Psoas muscle (tissue), 8 donors: Measurements from ENCODE around the gene HMOX1. TPM values are rescaled to one million over a fixed set of nuclear protein-coding genes. Genes with fewer than 3 reads are reported as not detected.

ENCODE experiments used
- ATAC-seq, 4 donors: fragments of 200-7000 bp; cut with Tn5 transposase; one replicate each; pipeline ENCODE4 v1.9.1; 2020; ENCODE audit warnings: moderate library complexity in 3 of 4, mild to moderate bottlenecking in 2 of 4
- DNase-seq, 2 donors: peaks; one replicate each; pipeline ENCODE4 v3.0.0-alpha.2; 2020
- H3K27ac ChIP-seq: fragments of 200-600 bp; one replicate; pipeline ENCODE4 v1.8.0; 2022
- H3K27me3 ChIP-seq, 3 donors: fragments of 200-600 bp in 1 of 3; one replicate each; pipeline versions ENCODE4 v1.6.1 to v1.8.0; 2013 to 2022; ENCODE audit warnings: low read length in 2 of 3, mild to moderate bottlenecking in 2 of 3, moderate library complexity in 1 of 3; ENCODE audit not compliant: insufficient read depth in 3 of 3
- H3K36me3 ChIP-seq, 2 donors: fragments of 200-600 bp in 1 of 2; one replicate each; pipeline versions ENCODE4 v1.6.1 to v1.8.0; 2013 to 2022; ENCODE audit warnings: low read depth in 1 of 2, mild to moderate bottlenecking in 1 of 2, moderate library complexity in 1 of 2; ENCODE audit not compliant: insufficient read depth in 1 of 2
- H3K4me1 ChIP-seq: fragments of 200-600 bp; one replicate; pipeline ENCODE4 v1.8.0; 2022
- H3K4me3 ChIP-seq: fragments of 200-600 bp; one replicate; pipeline ENCODE4 v1.8.0; 2022; ENCODE audit warnings: mild to moderate bottlenecking
- H3K9me3 ChIP-seq: fragments of 200-600 bp; one replicate; pipeline ENCODE4 v1.8.0; 2022
- CTCF ChIP-seq: fragments of 200-600 bp; IDR thresholded peaks from one replicate; pipeline ENCODE4 v1.8.0; 2022; ENCODE audit warnings: antibody characterized with exemption
- WGBS, 3 donors: extraction: QIAGEN DNeasy Blood & Tissue Kit; methylation state at CpG; one replicate each; pipeline versions ENCODE4 v1.1.6 to v1.1.7; 2013; 5-methylcytosine and 5-hydroxymethylcytosine counted together
- intact Hi-C, 2 donors: fragments of 100-400 bp; cut with DNase I; formaldehyde crosslinking; loops; one replicate each; pipeline versions ENCODE4 v1.11.0 to v1.14.2; 2022
- polyA plus RNA-seq, 3 donors: library from polyadenylated mRNA; stranded (reverse); fragments of 200-250 nt; gene quantifications; one replicate each; pipeline ENCODE4 v1.2.3, GENCODE V29; 2013
- total RNA-seq, 4 donors: library from RNA; stranded (reverse); fragmentation: NEBNext Ultra II Directional in 2 of 4; extraction: Animal tissue kit (Norgen Biotek cat#: 25700) in 2 of 4; gene quantifications; one replicate each; pipeline versions ENCODE4 v1.2.1 to v1.2.4, GENCODE V29; 2021 to 2023
- donor health status: healthy with polysubstance abuse.
- donor health status: DM: no; HTN: no; CAD: no; lungs with moderate emphysema.
- donor health status: Bipolar disorder and iron deficiency.
- donor health status: healthy.
- donor health status: DM: yes; HTN: yes; CAD: no.
- donor health status: DM: no; HTN: no; CAD: no.
- donor health status: DM: no; HTN: no; CAD: no.
- donor health status: DM: yes; HTN: yes; CAD: no.

HMOX1 gene
- total and polyA plus RNA-seq, 7 donors = 20.5 to 249 (median 75.0) TPM

DNA sequence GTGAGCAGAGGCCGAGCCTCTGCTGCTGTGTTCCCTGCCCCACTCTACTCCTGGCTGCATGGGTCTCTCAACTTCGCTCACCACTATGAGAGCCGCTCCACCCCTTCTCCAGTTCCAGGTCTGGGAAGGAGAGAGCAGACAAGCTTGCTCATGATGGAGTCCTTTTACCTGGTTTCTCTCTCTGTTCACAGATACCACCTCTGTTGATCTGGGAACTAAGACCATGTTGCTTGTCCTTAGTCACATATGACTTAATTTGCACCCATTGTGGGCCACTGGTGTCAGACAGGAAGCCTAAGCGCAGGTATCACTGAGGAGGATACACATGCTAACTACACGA, 45.9 kb downstream of the HMOX1 start:
- intact Hi-C loops = no loop called here

GRCh38 chr22:35430897-35431322, 50.0 kb downstream of the HMOX1 start:
- Histone ChIP-seq H3K27ac (no peak overlapping the region), H3K27me3 (no peaks in the 10 kb centered on the region), H3K9me3 (peaks cover 10% of the 10 kb centered on the region), H3K36me3 (no peaks in the 10 kb centered on the region), H3K4me1 (peaks cover 24% of the 10 kb centered on the region), H3K4me3 (no peak overlapping the region)
- DNase-seq (peak; percentile 88 to 92), ATAC-seq (peak; percentile 95 to 98 (median 96))
- peak; percentile 96 for TF ChIP-seq CTCF
- intact Hi-C loops = loop anchor here (1.0 to 10.0 kb wide), 6 partner anchors 152 to 694 kb away; no protein-coding TSS in a partner anchor
- 11 to 15% (median 11%) methylated on average over 14 of the region's 14 CpGs for WGBS, 3 donors

More for the DNA sequence above, 45.9 kb downstream of the HMOX1 start:
- ATAC-seq (no peak), DNase-seq (no peak)
- Histone ChIP-seq H3K27ac (peak overlapping the region; percentile 70), H3K4me1 (peaks cover 25% of the 10 kb centered on the region), H3K27me3 (no peaks in the 10 kb centered on the region), H3K9me3 (no peaks in the 10 kb centered on the region), H3K4me3 (no peak overlapping the region), H3K36me3 (peaks cover 2 to 27% of the 10 kb centered on the region in 2 donors)
- TF ChIP-seq CTCF = no peak
- 71 to 78% (median 73%) methylated on average over 5 of the region's 5 CpGs for WGBS, 3 donors

DNA sequence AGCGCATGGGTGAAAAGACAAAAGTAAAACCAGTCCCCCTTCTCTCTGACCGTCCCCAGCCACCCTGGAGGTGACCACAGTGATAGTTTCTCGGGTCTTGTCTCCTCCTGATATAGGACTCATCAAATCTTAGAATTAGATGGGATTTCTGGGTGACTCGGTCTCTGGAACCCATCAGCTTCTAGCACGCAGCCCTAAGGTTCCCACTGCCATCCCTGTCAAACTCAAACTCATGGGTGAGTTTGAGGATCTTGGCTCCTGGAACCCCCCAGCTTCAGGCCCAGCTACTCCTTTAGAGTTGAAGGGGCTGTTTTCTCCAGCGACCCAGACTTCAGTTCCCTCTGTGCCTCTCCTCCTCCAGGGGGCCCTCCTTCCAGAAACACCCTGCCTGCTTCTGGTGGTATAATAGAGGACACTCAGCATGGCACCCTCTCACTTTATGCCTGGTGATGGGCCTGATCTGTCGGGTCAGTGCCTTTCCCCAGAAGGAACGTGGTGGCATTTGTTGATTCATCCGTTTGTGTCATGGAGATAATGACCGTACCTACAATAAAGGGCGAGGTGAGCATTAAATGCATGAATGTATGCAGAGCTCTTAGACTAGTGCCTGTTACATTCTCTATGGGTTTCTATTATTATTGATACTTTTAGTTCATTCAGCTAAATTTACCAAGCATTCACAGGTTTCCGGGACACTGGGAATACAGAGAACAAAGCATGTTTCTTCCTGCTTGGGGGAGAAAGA, 50.8 kb downstream of the HMOX1 start:
- ATAC-seq (no peak), DNase-seq (no peak)
- Histone ChIP-seq H3K36me3 (no peaks in the 10 kb centered on the region), H3K27ac (no peak overlapping the region), H3K4me1 (peaks cover 17% of the 10 kb centered on the region), H3K27me3 (no peaks in the 10 kb centered on the region), H3K9me3 (peaks cover 10% of the 10 kb centered on the region), H3K4me3 (no peak overlapping the region)
- intact Hi-C loops = loop anchor here (1.0 to 10.0 kb wide), 6 partner anchors 151 to 693 kb away; no protein-coding TSS in a partner anchor
- 89 to 93% (median 90%) methylated on average over 12 of the region's 12 CpGs for WGBS, 3 donors
- TF ChIP-seq CTCF = no peak

DNA sequence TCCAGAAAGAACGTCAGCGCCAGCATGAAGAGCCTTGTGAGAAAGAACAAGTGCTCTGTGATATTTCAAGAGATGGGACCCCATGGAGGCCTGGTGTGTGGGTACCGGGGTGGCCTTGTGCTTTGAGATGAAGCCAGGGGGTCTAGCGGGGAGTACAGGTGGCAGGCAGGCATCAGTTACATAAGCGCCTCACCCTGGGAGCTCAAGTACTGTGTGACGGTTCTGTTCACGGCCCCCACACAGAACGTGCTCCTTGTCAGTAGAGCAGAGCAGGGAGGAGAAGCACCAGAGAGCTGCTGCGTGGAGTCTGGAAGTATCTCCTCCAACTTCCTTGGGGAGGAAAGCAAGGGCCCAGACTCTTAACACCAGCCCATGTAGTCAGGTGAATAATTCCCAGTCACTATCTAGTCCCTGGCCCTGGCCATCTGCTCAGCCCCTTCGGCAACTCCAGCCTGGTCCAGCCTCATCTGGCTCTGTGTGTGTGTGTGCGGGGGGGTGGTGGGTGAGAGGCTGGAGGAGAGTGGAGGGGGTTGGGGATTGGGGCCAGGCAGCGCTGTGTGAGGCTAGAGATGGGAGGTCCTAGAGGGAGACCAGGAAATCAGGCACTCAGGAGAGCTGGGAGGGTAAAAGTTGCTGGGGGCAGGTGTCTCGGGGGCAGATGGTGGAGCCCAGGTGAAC, 51.5 kb downstream of the HMOX1 start:
- intact Hi-C loops = loop anchor here (5.0 to 10.0 kb wide), 2 partner anchors 490 to 692 kb away; no protein-coding TSS in a partner anchor
- 95 to 97% (median 96%) methylated on average over 13 of the region's 13 CpGs for WGBS, 3 donors
- Histone ChIP-seq H3K27ac (no peak overlapping the region), H3K9me3 (peaks cover 10% of the 10 kb centered on the region), H3K27me3 (no peaks in the 10 kb centered on the region), H3K4me3 (no peak overlapping the region), H3K4me1 (peaks cover 10% of the 10 kb centered on the region), H3K36me3 (no peaks in the 10 kb centered on the region)
- TF ChIP-seq CTCF = no peak
- DNase-seq (no peak), ATAC-seq (no peak)
